Measurements from ENCODE around the gene NLRP1.

DNA sequence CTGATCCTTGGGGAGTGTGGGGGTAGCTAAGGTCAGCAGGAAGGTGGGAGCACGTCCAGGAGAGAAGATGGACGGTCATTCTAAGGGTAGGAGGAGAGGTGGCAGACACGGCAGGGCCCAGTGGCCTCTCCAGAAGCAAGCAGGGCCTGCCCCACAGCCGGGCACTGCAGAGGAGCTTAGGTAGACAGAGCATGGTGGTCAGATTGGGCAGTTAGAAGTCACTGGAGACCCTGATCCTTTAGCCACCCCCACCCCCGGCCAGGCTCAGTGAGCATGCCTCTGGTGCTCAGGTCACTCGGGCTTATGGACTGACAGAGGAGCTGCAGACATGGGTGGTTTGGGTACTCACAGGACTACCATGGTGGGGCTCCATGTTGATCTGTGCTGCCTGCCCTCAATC is 26.3 kb downstream of the NLRP1 start:
- no peak for TF ChIP-seq CTCF (IDR thresholded peaks at IDR 0.05; ENCODE audit: low read depth, low read length)
- TF ChIP-seq EZH2phosphoT487 (IDR thresholded peaks at IDR 0.05; ENCODE audit: low read depth) = no peak

Measured in OCI-LY3 (cell line).